Medulla oblongata (tissue), 1 donor: ENCODE results near the gene ALK.
"Not testable (repeated sequence)": the region's sequence is repeated elsewhere in the genome, so short reads cannot be mapped to it uniquely, and the experiment has no call there.

Experiments used
- DNase-seq: peaks from one replicate; pipeline ENCODE4 v3.0.0-alpha.2; 2015; ENCODE audit errors: extremely low spot score

ALK gene

DNA sequence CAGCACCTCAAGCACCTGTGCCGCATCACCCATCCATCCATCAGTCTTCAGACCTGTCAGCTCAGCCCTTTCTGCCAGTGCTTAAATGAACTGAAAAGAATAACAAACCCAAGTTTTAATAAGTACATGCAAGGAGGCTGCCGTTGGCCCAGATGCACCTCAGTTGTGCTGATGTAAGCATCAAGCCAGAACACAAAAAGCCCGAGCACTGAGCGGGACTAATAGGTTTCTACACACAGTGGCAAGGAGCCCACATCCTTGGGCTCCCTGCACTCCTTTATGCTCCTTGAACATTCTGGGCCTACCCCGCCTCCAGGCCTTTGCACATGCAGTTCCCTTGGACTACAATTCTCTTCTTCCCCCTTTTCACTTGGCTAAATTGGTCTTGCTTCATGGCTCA is 165.6 kb downstream of the ALK start:
- peak; percentile 36 for DNase-seq

DNA sequence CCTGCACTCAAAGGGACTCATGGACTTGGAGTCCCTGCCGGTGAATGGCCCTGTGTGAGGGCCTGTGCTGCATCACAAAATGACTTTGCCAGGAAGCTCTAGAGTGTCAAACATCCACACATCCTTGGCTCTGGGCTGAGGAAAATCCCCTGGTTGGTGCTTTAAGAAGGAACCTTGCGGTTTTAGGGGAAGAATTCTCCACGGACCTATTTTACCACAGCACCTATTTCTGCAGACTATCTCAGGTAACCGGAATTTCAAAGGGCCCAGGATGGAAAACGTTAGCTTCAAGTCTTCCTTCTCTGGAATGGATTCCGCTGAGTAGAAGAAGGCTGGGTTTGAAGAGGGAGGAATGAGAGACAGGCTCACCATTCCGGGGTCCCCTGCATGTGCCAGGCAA is 166.2 kb downstream of the ALK start:
- DNase-seq = no peak

DNA sequence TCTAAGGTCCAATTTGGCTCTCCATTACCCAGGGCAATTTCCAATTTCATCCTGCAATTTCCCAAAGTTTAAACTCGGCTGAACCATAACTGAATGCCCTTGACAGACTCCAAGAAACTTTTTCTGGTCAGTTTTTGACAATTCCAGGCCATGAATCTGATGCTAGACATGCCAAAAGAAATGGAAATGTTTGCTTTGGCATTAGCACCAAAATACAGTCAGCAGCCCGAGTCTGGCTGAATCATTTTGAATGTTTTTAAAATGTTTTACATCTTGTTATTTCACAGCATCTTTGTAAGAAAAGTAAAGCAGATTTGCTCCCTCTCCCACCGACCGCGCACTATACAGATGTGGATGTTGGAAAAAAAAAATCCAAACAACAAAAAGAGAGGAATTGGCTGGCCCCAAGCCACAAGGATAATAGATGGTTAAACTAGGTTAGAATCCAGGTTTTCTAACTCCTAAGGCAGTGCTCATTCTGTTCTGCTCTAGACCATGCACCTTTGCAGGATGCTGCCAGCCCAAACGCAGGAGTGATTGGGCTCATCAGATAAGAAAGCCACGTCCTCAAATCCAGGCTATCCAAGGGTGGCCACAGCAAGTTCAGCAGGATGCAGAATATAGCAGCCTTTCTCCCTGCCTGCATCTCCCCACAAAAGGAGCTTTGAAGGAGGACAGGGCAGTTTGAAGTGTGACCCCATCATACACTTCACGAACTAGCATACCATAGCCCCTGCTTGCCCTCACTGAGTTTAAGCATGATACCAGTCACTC is 167.5 kb downstream of the ALK start:
- no peak for DNase-seq

DNA sequence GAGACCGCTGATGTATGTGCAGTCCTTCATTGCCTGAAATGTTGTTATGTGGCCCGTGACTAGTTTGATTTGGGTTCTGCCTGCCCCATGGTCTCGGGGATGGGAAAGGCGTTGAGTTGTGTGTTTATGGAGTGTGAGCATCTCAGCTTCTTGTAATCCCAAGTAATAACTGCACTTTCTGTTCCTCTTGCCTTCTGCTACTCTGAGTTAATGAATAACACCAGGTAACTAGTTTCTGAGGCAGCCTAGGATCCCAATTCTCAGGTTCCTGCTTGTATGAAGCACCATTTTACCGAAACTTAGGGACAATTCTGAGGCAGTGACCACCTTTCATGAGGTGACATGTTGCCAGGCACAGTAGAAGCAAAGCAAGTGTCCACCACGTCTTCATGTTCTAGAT is 170.0 kb downstream of the ALK start:
- no peak for DNase-seq

DNA sequence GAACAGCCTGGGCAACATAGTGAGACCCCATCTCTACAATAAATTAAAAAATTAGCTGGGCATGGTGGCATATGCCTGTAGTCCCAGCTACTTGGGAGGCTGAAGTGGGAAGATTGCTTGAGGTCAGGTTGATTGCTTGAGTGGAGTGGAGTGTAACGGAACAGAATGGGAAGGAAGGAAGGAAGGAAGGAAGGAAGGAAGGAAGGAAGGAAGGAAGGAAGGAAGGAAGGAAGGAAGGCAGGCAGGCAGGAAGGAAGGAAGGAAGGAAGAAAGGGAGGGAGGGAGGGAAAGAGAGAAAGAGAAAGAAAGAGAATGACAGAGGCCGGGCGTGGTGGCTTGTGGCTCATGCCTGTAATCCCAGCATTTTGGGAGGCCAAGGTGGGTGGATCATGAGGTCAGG is 170.9 kb downstream of the ALK start:
- not testable (repeated sequence) for DNase-seq

DNA sequence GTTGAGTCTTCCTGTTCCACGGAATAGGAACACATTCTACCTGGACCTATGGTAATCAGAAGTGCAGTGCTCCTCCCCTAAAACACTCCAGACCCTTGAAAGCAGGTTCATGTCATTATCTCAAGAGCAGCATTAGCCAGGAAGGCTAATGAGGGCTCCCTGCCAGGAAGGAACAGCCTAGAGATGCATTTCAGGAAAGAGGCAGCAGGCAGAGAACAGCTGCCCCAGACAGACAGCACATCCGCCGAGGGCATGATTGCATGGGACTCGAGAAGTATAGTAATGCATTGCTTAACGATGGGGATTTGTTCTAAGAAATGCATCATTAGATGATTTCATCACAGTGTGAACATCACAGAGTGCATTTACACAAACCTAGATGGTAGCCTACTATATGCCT is 171.5 kb downstream of the ALK start:
- DNase-seq = no peak

DNA sequence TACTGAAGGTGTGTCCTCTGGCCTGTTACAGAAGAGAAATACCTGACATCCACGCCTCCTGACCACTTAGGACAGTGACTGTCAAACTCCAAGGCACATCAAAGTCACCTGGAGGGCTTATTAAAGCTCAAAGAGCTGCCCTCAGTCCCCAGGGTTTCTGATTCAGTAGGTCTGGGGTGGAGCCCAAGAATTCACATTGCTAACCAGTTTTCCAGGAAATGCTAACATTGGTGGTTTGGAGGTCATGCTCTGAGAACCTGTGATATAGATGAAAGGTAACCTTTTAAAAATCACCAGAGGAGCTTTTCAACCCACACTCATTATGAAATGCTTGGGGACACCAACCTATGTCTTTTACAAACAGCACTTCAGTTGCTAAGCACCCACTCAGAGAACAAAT is 172.3 kb downstream of the ALK start:
- no peak for DNase-seq

DNA sequence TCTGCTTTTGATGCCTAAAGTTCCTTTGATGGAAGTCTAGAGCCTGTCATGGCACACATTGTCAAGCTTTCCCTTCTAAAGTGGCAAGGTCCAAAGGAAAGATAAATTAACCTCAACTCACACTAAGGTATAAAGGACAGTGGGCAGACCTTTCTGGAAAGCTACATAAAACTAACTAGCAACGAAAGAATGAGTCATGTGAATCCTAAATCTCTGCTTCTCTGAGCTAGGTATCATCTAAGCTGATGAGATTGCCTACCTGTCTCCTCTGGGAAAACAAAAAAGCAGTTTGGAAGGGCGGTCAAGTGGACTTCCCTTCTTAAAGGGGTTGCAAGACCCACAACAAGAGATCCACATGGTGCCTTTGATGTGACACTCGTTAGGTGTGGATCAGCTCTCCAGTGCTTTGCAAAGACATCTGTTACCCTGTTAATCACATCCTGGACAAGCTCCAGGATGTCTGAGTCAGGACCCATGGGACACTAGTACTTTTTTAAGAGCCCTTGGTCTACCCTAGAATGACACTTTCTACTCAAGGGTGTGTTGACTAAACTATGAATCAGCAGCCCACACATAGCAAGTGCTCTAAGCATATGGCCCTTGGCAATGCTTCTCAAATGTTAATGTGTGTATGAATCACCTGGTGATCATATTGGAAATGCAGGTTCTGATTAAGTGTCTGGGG is 173.5 kb downstream of the ALK start:
- no peak for DNase-seq

DNA sequence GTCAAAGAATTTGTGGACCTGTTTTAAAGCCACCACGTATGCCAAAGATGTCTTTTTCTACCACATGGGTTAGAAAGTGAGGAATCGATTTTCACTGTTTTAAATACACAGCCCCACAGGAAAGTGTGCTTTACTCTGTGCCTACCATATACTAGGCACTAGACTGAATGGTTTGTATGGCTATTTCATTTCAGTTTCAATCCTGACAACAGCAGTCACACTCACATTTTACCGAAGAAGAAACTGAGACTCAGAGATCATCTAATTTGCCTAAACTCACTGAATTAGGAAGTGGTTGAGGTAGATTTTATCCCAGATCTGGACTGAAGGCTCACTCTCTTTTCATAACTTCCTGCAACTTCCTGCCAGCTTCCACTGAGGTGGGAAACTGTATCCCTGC is 176.4 kb downstream of the ALK start:
- DNase-seq = no peak

DNA sequence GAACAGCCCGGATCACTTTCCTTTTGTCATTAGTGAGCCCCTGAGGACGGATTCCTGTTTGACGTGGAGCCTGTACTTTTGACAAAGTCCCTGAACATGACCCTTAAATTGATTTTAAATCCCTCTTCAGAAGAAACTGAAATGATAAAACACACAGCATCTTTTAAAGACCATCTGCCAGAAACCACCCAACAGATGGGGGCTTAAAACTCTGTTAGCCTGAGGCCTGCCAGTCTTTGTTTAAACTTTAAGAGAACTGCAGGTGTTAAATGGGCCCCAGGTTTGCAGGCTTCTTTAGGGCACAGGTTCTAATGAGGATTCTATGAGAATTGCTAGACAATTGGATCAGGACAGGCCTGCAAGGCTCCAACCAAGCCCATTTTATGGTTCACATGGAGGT is 177.9 kb downstream of the ALK start:
- no peak for DNase-seq

DNA sequence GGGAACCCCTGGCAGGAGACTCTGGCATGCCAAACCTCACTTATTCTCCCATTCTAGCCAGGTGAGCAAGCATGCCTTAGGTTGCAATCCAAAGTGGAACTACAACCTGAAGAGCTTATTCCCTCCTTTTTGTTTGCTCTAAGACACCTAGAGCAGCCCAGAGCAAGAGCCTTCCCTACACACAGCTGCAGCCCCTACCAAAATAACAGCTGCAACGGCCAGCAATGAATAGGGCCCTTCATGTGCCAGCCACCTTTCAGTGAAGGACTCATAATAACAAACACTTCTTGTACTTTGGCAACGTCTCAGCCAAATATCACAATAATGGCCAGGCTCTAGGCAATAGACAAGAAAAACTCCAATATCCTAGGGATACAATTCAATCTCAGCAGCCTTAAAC is 178.7 kb downstream of the ALK start:
- peak; percentile 6 for DNase-seq

DNA sequence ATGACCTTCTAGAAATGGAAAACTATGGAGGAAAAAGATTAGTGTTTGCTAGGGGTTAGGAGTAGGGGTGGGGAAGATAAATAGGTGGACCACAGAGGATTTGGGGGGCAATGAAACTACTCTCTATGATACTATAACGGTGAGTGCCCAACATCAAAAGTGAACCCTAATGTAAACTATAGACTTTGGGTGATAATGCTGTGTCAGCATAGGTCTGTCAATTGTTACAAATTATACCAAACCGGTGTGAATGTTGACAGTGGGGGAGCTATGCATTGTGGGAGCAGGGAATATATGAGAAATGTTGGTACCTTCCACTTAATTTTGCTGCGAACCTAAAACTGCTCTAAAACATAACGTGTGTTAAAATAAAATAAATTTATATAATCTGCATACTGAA is 180.3 kb downstream of the ALK start:
- DNase-seq = no peak

DNA sequence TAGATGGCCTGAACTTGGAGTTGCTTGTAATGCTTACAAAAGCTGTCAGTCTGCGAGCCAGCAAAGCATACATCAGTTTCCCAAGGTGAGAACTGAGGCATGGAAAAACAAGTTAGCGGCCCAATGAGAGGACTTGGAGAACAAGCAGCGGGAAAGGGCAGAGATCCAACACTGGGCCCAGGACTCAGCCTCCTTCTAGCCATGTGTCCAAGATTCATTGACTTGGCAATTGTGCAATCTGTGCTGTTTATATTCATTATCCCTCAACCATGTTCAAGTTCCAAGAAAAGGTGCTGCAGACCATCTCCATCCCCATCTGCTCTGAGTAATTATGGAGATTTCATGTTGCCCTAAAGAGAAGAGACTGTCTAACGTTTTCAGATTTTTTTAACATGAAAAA is 187.4 kb downstream of the ALK start:
- DNase-seq = no peak

DNA sequence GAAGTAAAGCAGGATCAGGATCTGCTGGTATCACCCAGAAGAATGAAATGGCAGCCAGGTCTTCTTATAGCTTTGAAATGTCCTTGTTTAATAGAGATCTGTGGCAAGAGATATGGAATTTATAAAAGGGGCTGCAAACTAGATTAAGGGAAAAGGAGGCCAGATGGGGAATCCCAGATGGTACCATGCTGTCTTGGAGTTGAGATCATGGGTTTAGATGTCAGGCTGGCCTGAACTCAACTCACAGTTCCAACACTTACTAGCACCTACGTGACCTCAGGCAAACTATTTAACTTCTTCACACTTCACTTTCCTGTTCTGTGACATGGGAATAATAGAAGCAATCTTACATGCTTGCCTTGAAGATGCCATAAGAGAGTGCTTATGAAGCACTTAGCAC is 188.2 kb downstream of the ALK start:
- DNase-seq = no peak

DNA sequence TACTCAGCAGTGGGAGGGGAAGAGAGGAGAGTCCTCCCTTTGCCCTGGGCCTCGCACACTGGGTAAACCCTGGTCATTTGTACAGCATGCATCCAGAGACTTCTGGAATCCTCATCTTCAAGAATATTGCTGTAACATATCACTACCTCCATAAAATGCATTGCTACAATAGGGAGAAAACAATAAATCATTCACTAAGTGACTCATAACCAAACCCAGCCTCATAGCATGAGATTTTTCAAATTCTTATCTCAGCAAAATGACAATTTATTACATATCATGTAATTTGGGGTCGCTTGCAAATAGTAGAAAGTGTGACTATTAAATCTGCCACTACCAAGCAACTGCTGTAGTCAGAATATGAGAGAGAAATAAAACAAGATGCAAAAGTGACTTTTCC is 189.4 kb downstream of the ALK start:
- no peak for DNase-seq

DNA sequence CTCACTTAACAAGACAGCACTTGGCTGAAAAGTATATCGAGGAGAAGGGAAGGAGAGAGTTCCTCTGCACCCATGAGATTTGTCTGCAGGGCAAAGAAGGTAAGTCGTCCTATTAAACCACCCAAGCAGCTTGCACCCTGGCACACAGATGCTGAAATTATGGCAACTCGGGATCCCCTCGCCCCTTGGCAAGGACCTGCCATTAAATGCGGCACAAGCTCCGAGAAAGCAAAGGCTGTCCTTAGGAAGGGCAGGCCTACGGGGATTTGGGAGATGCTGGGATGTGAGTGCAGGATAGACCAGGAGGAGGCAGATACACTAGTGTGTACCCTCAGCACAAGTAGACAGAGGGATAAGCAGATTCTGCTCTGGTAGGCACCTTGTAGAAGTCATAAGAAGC is 191.5 kb downstream of the ALK start:
- DNase-seq = no peak

DNA sequence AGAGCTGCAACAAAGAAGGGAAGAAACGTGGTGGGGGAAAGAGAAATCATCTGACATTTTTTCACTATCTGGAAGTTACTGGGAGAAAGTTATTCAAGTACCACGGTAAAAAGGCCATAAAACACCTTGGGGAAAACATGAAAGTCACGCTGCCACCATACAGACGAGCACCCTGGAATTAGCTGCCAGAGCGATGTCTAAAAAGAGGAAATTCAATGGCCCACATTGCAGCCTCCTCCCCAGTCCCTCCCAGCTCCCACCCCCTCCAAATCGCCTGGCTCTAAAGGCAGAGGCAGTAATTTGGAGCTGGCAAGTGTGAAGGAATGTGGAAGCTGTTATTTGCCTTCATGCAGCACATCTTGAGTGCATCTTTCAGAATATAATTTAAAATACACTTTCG is 192.0 kb downstream of the ALK start:
- no peak for DNase-seq

DNA sequence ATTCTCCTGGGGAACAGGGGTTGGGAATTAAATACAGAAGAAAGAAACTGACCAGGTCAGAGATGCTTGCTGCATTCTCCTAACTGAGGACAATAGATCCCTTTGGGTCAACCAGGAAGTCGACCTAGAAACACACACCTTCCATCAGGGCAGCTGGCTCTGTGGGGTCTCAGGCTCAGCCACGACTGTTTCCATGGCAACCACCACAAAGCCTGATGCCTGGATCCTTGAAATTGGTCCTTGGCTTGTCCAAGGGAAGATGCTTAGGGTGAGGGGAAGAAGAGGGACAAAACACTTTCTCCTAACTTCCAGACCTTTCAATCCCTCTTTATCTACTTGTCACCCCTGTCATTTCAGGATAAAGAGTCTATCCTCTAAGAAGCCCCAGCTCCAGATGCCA is 194.4 kb downstream of the ALK start:
- no peak for DNase-seq

DNA sequence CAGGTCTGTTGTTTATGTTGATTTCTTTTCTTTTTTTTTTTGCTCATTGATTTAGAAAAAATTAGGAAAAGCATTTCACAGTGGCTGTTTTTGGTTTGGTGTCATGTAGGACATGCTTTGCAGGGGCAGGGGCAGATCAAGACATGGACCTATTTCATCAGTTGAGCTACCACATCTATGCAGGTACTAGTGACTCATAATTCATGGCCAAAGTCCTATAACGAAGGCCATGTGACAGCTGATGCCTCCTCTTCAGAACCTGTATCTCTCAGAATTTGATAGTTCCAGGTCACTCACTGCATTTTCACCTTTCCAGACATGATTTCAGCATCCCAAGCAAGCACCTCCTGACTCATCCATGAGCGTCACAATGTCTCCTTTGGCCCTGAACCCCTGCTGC is 195.8 kb downstream of the ALK start:
- DNase-seq = no peak

DNA sequence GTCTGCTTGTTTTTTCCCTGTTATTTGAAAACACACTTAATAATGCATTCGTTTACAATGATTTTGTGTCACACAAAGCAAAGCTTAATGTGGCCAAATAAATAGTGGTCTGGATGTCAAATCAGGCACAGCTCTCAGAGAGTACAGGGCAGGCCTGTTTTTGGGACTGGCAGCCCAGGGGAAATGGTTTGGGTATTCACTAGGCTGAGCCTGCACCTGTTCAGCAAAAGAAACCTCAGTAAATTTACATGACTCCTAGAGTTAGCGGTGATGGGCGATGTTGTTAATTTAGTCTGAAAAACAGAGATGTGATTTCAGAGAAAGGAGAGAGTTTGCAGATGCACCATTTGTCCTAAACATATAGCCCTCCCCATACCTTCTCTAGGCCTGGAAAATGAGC is 197.1 kb downstream of the ALK start:
- no peak for DNase-seq

DNA sequence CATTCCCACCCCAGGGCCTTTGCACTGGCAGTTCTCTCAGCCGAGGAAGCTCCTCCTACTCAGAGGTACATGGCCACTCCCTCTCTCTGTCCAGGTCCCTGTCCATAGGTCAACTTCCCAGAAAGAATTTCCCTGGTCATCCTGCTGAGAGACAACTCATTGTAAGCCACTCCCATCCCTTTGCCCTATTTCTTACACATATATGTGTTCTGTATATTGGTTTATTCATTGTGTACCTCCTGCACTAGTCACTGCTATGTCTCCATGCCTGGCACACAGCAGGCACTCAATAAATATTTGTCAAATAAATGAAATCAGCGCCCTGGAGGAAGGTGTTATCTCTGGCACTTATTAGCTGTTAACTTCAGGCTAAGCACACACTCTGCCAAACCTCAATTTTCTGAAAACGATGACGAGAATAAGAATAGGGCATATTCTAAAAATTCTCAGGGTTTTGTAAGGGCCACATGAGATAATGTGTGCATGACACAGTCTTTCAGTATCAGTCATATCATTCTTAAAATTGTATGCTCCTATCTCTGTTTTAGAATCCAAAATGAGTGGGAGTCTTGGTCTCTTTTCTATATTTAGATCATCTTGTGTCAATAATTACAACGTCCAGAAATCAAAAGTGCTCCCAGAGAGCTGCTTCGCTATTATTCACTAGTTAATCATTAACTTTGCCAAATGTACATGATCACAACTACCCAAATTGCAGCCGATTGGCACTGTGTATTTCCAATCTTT is 198.0 kb downstream of the ALK start:
- DNase-seq = no peak

DNA sequence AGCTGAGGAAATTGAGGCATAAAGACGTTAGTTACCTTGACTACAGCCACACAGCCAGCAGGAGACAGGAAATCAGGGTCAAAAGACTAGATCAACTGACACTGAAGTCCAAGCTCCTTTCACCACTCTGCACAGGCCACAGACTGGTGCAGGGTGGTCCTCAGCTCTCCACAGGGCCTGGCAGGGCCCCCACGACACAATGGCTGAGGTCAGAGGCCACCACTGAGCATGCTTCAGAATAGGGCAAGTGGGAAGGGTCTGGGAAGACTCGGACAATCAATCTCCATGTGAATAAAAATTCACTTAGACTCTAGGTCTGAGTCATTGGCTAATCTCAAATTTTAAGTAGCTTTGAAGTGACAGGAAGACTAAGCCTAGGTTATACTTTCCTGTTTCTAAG is 201.7 kb downstream of the ALK start:
- no peak for DNase-seq

DNA sequence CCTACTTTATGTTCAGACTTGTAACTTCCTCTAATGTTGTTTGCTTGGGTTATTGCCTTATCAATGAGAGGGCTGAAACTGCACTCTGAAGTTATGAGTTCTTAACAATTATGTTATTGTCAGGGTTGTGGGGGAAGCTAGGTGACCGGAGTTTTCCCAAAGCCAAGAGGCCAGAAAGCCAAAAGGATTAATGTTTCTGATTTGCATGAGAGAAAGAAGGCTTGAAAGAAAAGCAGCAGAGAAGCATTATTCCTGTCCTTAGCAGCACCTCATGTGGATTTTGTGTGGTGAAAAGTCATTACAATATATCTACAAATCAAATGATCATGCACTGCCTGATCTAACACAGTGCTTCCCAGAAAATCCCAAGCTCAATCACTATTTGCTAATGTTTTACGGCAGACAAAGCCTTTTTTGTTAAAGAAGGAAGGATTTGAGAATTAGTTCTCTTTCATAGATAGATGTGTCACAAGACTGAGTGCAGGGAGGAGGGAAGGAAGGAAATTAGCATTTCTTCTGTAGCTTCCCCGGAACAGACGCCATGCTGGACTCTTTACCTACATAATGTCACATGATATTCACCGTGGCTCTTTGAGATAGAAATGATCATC is 203.2 kb downstream of the ALK start:
- DNase-seq = peak; percentile 37
